Fibroblast of villous mesenchyme (primary cell): ENCODE data around the gene SNRNP27. TPM values are rescaled to one million over a fixed set of nuclear protein-coding genes. Genes with fewer than 3 reads are reported as not detected.

Source experiments
- DNase-seq: peaks from one replicate; pipeline ENCODE4 v3.0.0-alpha.2; 2010; ENCODE audit warnings: low read depth
- H3K4me3 ChIP-seq: 2 replicates; pipeline ENCODE4 v1.5.1; 2011; ENCODE audit warnings: low read depth, mild to moderate bottlenecking, low read length
- CTCF ChIP-seq: IDR thresholded peaks from 2 replicates; pipeline ENCODE4 v1.5.1; 2012; ENCODE audit warnings: low read depth, mild to moderate bottlenecking, low read length; ENCODE audit not compliant: insufficient read depth
- total RNA-seq: library from RNA; depleted of rRNA; stranded (reverse); fragments of >200 nt; gene quantifications from 2 replicates; pipeline ENCODE4 v1.2.3, GENCODE V29; 2012

Gene SNRNP27
- total RNA-seq, 1 donor: 44.9 TPM

GRCh38 chr2:69907216-69907615 lies 13.5 kb downstream of the SNRNP27 start:
- TF ChIP-seq CTCF: no peak

GRCh38 chr2:69911985-69912563 lies 18.3 kb downstream of the SNRNP27 start:
- DNase-seq: peak; percentile 74
- TF ChIP-seq CTCF: peak; percentile 57
- no peak overlapping the region for H3K4me3 ChIP-seq

More at GRCh38 chr2:69907216-69907615, 13.5 kb downstream of the SNRNP27 start:
- no peak for DNase-seq
- no peak overlapping the region for H3K4me3 ChIP-seq

GRCh38 chr2:69914164-69914949 lies 20.6 kb downstream of the SNRNP27 start:
- peak; percentile 14 for TF ChIP-seq CTCF
- peak; percentile 100 for DNase-seq
- H3K4me3 ChIP-seq: peak overlapping the region; percentile 87

DNA sequence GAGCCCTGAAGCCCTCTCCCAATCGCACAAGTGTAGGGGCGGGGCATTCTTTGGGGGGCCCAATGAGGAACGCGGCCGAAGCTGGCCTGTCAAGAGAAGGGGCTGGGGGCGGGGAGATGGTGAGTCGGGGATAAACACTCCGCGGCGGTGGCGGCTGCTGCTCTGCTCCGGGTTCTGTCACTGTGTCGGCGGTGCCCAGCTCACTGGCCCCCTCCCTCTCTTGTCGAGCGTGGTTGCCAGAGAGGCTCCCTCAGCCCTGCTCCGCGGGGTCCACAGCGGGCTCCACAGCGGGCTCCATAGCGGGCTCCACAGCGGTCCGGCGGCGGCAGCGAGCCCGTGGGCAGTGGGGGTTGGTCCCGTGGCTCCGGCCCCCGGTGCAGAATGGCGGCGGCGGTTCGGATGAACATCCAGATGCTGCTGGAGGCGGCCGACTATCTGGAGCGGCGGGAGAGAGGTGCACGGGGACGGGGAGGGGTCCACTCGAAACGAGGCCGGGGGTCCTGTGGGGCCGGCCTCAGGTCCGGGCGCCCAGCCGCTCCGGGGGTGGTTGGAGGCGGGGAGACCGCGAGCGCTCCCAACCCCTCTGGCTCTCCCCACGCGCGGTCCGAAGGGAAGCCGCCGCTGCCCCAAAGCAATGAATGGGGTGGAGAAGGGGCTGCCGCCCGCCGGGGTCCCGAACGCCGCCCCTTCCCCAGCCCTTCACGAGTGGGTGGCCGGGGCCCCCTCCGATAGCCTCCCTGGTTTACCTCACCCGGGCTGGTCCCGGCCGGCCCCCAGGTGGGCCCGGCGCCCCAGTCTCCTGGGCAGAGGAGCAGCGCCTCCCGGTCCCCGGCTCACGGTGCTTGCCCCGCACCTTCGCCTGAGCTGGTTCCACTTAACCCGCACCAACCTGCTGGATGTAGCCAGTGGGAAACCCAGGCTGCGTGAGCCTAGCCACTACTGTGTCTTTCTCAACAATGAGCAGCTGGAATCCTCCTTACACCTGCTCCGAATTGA lies 21.5 kb downstream of the SNRNP27 start, which contains the start of gene MXD1:
Gene MXD1, plus strand, starts transcription at position 160 of the 996 bp plus-strand sequence. Its CDS starts 222 bp downstream, at position 382.
- TF ChIP-seq CTCF: no peak
- DNase-seq: no peak

GRCh38 chr2:69916106-69916505 lies 22.4 kb downstream of the SNRNP27 start:
- DNase-seq: no peak
- TF ChIP-seq CTCF: no peak
- H3K4me3 ChIP-seq: peak overlapping the region; percentile 87

More for the DNA sequence above, 21.5 kb downstream of the SNRNP27 start, which contains the start of gene MXD1:
- peak within 1 kb of the TSS; percentile 87 for H3K4me3 ChIP-seq

DNA sequence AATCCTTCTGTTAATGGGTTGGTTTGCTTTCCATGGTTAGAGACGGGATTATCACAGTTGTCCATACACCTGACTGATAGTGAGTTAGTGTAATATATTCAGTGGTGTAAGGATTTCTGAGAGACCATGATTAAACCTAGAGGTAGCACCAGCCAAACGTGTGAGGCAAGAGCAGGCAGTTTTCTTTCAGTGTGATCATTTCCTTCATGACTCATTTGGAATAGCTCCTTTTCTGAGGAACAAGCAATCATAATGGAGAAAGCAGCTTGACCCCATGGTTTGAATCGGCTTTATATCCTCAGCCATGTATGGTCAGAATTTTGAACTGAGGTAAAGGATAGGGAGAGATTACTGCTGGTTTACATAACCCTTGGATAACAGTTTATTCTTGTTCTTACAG lies 24.1 kb downstream of the SNRNP27 start:
- no peak for TF ChIP-seq CTCF

More for the DNA sequence above, 24.1 kb downstream of the SNRNP27 start:
- H3K4me3 ChIP-seq: no peak overlapping the region
- peak; percentile 75 for DNase-seq
